Lower lobe of right lung (tissue), 2 donors: ENCODE data around the gene EXOC4. TPM values are rescaled to one million over a fixed set of nuclear protein-coding genes. Genes with fewer than 3 reads are reported as not detected.

Source experiments
- ATAC-seq, 2 donors: fragments of 200-7000 bp; cut with Tn5 transposase; one replicate each; pipeline ENCODE4 v1.9.1; 2020 to 2022; ENCODE audit warnings: mild to moderate bottlenecking in 2 of 2, moderate library complexity in 2 of 2
- DNase-seq: peaks from one replicate; pipeline ENCODE4 v3.0.0-alpha.2; 2020
- H3K27ac ChIP-seq: fragments of 200-600 bp; one replicate; pipeline ENCODE4 v1.8.0; 2022
- H3K27me3 ChIP-seq: fragments of 200-600 bp; one replicate; pipeline ENCODE4 v1.8.0; 2022; ENCODE audit warnings: low read depth
- H3K36me3 ChIP-seq: fragments of 200-600 bp; one replicate; pipeline ENCODE4 v1.8.0; 2022; ENCODE audit warnings: mild to moderate bottlenecking
- H3K4me1 ChIP-seq: fragments of 200-600 bp; one replicate; pipeline ENCODE4 v1.8.0; 2022
- H3K4me3 ChIP-seq: fragments of 200-600 bp; one replicate; pipeline ENCODE4 v1.8.0; 2022; ENCODE audit warnings: mild to moderate bottlenecking
- H3K9me3 ChIP-seq: fragments of 200-600 bp; one replicate; pipeline ENCODE4 v1.8.0; 2022
- CTCF ChIP-seq: fragments of 200-600 bp; IDR thresholded peaks from one replicate; pipeline ENCODE4 v1.8.0; 2022; ENCODE audit warnings: antibody characterized with exemption, mild to moderate bottlenecking
- intact Hi-C: fragments of 100-400 bp; cut with DNase I; formaldehyde crosslinking; loops from one replicate; pipeline ENCODE4 v1.11.0; 2022
- total RNA-seq: library from RNA; stranded (reverse); fragmentation: NEBNext Ultra II Directional; extraction: Animal tissue kit (Norgen Biotek cat#: 25700); gene quantifications from one replicate; pipeline ENCODE4 v1.2.1, GENCODE V29; 2021
- donor health status: DM: no; HTN: yes; CAD: no; lungs with severe emphysema.

Gene EXOC4
- total RNA-seq, 1 donor from 2014 or later = 80.2 TPM

- H3K36me3 ChIP-seq = no peaks in the 10 kb centered on the region
- no peaks in the 10 kb centered on the region for H3K9me3 ChIP-seq
- ATAC-seq = no peak
- H3K27me3 ChIP-seq = no peaks in the 10 kb centered on the region
- no peak overlapping the region for H3K4me3 ChIP-seq
- TF ChIP-seq CTCF = no peak
- no peak for DNase-seq
- H3K27ac ChIP-seq = no peak overlapping the region
- no peaks in the 10 kb centered on the region for H3K4me1 ChIP-seq
- intact Hi-C loops = no loop called here
Observed at GRCh38 chr7:134014935-134015334, 762.1 kb downstream of the EXOC4 start.

GRCh38 chr7:134016223-134016941 lies 763.5 kb downstream of the EXOC4 start:
- no peak for ATAC-seq

GRCh38 chr7:134016942-134017303 lies 764.0 kb downstream of the EXOC4 start:
- Histone ChIP-seq H3K36me3 (no peaks in the 10 kb centered on the region), H3K27me3 (no peaks in the 10 kb centered on the region), H3K4me3 (no peak overlapping the region), H3K9me3 (no peaks in the 10 kb centered on the region), H3K27ac (no peak overlapping the region), H3K4me1 (no peaks in the 10 kb centered on the region)
- DNase-seq (no peak), ATAC-seq (no peak)
- intact Hi-C loops = no loop called here
- no peak for TF ChIP-seq CTCF

More at GRCh38 chr7:134016223-134016941, 763.5 kb downstream of the EXOC4 start:
- H3K36me3 ChIP-seq = no peaks in the 10 kb centered on the region
- no peaks in the 10 kb centered on the region for H3K4me1 ChIP-seq
- DNase-seq = no peak
- no peak overlapping the region for H3K27ac ChIP-seq
- no peaks in the 10 kb centered on the region for H3K9me3 ChIP-seq
- H3K27me3 ChIP-seq = no peaks in the 10 kb centered on the region
- TF ChIP-seq CTCF = peak; percentile 55
- no peak overlapping the region for H3K4me3 ChIP-seq
- intact Hi-C loops = no loop called here

GRCh38 chr7:134018306-134018705 lies 765.4 kb downstream of the EXOC4 start:
- intact Hi-C loops = no loop called here
- Histone ChIP-seq H3K4me1 (no peaks in the 10 kb centered on the region), H3K36me3 (no peaks in the 10 kb centered on the region), H3K27ac (no peak overlapping the region), H3K9me3 (no peaks in the 10 kb centered on the region), H3K27me3 (no peaks in the 10 kb centered on the region), H3K4me3 (no peak overlapping the region)
- TF ChIP-seq CTCF = no peak
- no peak for ATAC-seq
- DNase-seq = no peak

GRCh38 chr7:134019251-134019650 lies 766.4 kb downstream of the EXOC4 start:
- intact Hi-C loops = no loop called here
- DNase-seq = no peak
- no peaks in the 10 kb centered on the region for H3K4me1 ChIP-seq
- ATAC-seq = no peak
- H3K27ac ChIP-seq = no peak overlapping the region
- no peaks in the 10 kb centered on the region for H3K9me3 ChIP-seq
- no peak for TF ChIP-seq CTCF
- no peaks in the 10 kb centered on the region for H3K36me3 ChIP-seq
- no peaks in the 10 kb centered on the region for H3K27me3 ChIP-seq
- no peak overlapping the region for H3K4me3 ChIP-seq
